ENCODE results near the gene DUSP28.

Gene DUSP28

GRCh38 chr2:240586919-240587800 is 27.0 kb downstream of the DUSP28 start:
- peak; percentile 39 for DNase-seq

- no peak for DNase-seq
These were observed 28.0 kb downstream of the DUSP28 start for GRCh38 chr2:240588006-240588655.

- no peak for DNase-seq
These were observed 28.5 kb downstream of the DUSP28 start for GRCh38 chr2:240588669-240589068.

- DNase-seq: no peak
These were observed 29.2 kb downstream of the DUSP28 start for GRCh38 chr2:240589375-240589774.

- no peak for DNase-seq
These were observed 29.8 kb downstream of the DUSP28 start for GRCh38 chr2:240589850-240590525.

GRCh38 chr2:240590681-240591111 is 30.5 kb downstream of the DUSP28 start:
- DNase-seq: no peak

GRCh38 chr2:240591226-240591625 is 31.1 kb downstream of the DUSP28 start:
- DNase-seq: no peak

GRCh38 chr2:240591784-240592183 is 31.6 kb downstream of the DUSP28 start:
- DNase-seq: no peak

GRCh38 chr2:240593026-240593702 is 33.0 kb downstream of the DUSP28 start:
- DNase-seq: no peak

GRCh38 chr2:240593703-240594451 is 33.7 kb downstream of the DUSP28 start:
- no peak for DNase-seq

- no peak for DNase-seq
These were observed 34.6 kb downstream of the DUSP28 start for GRCh38 chr2:240594511-240595380.

- DNase-seq: no peak
These were observed 35.4 kb downstream of the DUSP28 start for GRCh38 chr2:240595381-240596079.

- no peak for DNase-seq
These were observed 35.9 kb downstream of the DUSP28 start for GRCh38 chr2:240596080-240596460.

GRCh38 chr2:240596491-240596931 is 36.4 kb downstream of the DUSP28 start:
- no peak for DNase-seq

GRCh38 chr2:240597054-240597418 is 36.9 kb downstream of the DUSP28 start:
- no peak for DNase-seq

GRCh38 chr2:240597419-240598181 is 37.4 kb downstream of the DUSP28 start:
- no peak for DNase-seq

GRCh38 chr2:240598311-240598911 is 38.3 kb downstream of the DUSP28 start:
- no peak for DNase-seq

GRCh38 chr2:240599141-240599583 is 39.0 kb downstream of the DUSP28 start:
- no peak for DNase-seq

- DNase-seq: no peak
These were observed 40.3 kb downstream of the DUSP28 start for GRCh38 chr2:240600451-240600961.

Measured in NCI-H1436 (cell line).